ENCODE data around the gene ATP6V1A. TPM values are rescaled to one million over a fixed set of nuclear protein-coding genes. Genes with fewer than 3 reads are reported as not detected.

The ATP6V1A gene
- total RNA-seq (2021), result 73.4 and 80.4 TPM in 2 replicates
- long read RNA-seq, full-length matches to known transcripts, result 411 of 443 reads
- long read RNA-seq, partial matches to known transcripts, result 16 of 443 reads
- long read RNA-seq, other reads (novel, unspliced or antisense), result 16 of 443 reads

DNA sequence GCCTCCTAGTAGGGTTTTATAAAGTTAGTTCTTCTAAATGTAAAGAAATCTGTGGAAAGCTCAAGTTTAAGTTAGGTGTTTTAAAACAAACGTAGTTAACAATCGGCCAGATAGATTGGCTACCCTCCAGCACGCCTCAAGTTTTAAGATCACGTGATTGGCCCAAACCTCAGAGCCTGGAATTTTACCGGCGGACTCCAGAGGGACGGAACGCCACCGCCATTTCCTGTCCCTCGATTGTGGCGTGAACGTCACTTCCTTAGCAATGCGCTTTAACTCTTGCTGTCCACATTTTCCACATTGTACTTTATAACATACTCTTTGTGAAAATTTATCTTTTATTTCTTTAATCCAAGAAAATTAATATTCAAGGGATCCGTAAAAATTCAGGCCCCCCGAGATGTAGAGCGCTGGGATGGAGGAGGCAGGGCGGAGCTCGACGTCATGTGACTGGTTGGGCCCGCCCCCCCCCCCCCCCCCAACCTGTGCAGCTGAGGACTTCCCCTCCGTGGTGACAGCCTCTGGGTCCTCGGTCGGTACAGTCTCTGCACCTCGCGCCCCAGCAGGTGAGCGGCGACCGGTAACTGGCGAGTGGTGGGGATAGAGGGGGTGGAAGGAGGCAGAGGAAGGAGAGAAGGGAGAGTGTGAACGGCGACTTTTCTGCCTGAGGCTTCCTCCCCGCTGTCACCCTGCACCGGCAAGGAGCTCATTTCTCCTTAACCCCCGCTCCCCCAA lies at the start of gene ATP6V1A:
Gene ATP6V1A (plus strand): TSS at position 488 of the 735 bp plus-strand sequence. CDS start 31,719 bp downstream, outside the sequence.
- H2AFZ ChIP-seq (ENCODE audit: low read length), result peak within 1 kb of the TSS; percentile 9
- no peak within 1 kb of the TSS for H2AK5ac ChIP-seq (ENCODE audit: insufficient read length, low read length)
- Mint-ChIP-seq H3K27ac (peak within 1 kb of the TSS; percentile 100), H3K4me1 (peaks cover 35 to 47% of the 10 kb centered on the region in 2 experiments), H3K36me3 (ENCODE audit: insufficient read depth in 1 of 3, low read depth in 3 of 3) (peaks cover 0 to 10% (median 7%) of the 10 kb centered on the region in 3 experiments; a peak in 5 of 7 replicates), H3K27me3 (ENCODE audit: low read depth) (no peaks in the 10 kb centered on the region), H3K9me3 (peaks cover 0 to 2% of the 10 kb centered on the region in 2 experiments; a peak in 1 of 5 replicates), H3K4me3 (peak within 1 kb of the TSS; percentile 94 to 96)
- H3K4me1 ChIP-seq (ENCODE audit: insufficient read depth, low read length), result no peaks in the 10 kb centered on the region
- H2BK20ac ChIP-seq (ENCODE audit: low read depth, low read length, poor library complexity, severe bottlenecking), result no peak within 1 kb of the TSS
- H3K27me3 ChIP-seq (ENCODE audit: insufficient read depth, low read length), result no peaks in the 10 kb centered on the region
- TF ChIP-seq, protein P1, sequence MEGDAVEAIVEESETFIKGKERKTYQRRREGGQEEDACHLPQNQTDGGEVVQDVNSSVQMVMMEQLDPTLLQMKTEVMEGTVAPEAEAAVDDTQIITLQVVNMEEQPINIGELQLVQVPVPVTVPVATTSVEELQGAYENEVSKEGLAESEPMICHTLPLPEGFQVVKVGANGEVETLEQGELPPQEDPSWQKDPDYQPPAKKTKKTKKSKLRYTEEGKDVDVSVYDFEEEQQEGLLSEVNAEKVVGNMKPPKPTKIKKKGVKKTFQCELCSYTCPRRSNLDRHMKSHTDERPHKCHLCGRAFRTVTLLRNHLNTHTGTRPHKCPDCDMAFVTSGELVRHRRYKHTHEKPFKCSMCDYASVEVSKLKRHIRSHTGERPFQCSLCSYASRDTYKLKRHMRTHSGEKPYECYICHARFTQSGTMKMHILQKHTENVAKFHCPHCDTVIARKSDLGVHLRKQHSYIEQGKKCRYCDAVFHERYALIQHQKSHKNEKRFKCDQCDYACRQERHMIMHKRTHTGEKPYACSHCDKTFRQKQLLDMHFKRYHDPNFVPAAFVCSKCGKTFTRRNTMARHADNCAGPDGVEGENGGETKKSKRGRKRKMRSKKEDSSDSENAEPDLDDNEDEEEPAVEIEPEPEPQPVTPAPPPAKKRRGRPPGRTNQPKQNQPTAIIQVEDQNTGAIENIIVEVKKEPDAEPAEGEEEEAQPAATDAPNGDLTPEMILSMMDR (conservative IDR thresholded peaks at IDR 0.05), result no peak
- no CpG with 5 or more reads among the region's 34 CpGs for WGBS (ENCODE audit: extremely low coverage, insufficient read length, low lambda C conversion rate)
- H4K5ac ChIP-seq (ENCODE audit: insufficient read length, low read depth, low read length), result peak within 1 kb of the TSS; percentile 83
- peak within 1 kb of the TSS; percentile 56 for H2BK5ac ChIP-seq (ENCODE audit: insufficient read length, low read length)
- H4K91ac ChIP-seq (ENCODE audit: insufficient read length, low read depth, low read length), result no peak within 1 kb of the TSS
- H3K4ac ChIP-seq (ENCODE audit: low read depth, low read length), result peak within 1 kb of the TSS; percentile 20; the same call in 1 of the 2 replicates
- H3K4me2 ChIP-seq (ENCODE audit: insufficient read depth, insufficient read length, low read length), result peak within 1 kb of the TSS; percentile 70
- H2BK15ac ChIP-seq (ENCODE audit: low read depth, low read length), result no peak within 1 kb of the TSS
- H3K27ac ChIP-seq (ENCODE audit: insufficient read length, low read depth, low read length), result peak within 1 kb of the TSS; percentile 96
- peaks cover 34% of the 10 kb centered on the region; the same call in 1 of the 2 replicates for H3K79me2 ChIP-seq (ENCODE audit: insufficient read depth, low read length)
- H3K23ac ChIP-seq (ENCODE audit: insufficient read length, low read depth, low read length), result no peak within 1 kb of the TSS
- H3K79me1 ChIP-seq (ENCODE audit: insufficient read depth, low read depth, low read length, poor library complexity, severe bottlenecking), result no peaks in the 10 kb centered on the region
- H3K56ac ChIP-seq (ENCODE audit: insufficient read length, low read depth, low read length), result peak within 1 kb of the TSS; percentile 39
- H2BK12ac ChIP-seq (ENCODE audit: insufficient read length, low read depth, low read length), result peak within 1 kb of the TSS; percentile 58
- no peaks in the 10 kb centered on the region for H3K9me3 ChIP-seq (ENCODE audit: control insufficient read depth, low read depth, low read length)
- H3K18ac ChIP-seq (ENCODE audit: insufficient read length, low read depth, low read length), result peak within 1 kb of the TSS; percentile 98
- peaks cover 3% of the 10 kb centered on the region for H3K23me2 ChIP-seq (ENCODE audit: insufficient read length, low read depth, low read length, poor library complexity, severe bottlenecking)
- H4K8ac ChIP-seq (replicated peaks; ENCODE audit: insufficient read length, low read depth, low read length), result no peak within 1 kb of the TSS
- peak within 1 kb of the TSS; percentile 93 for H3T11ph ChIP-seq (ENCODE audit: low read length)
- H2BK120ac ChIP-seq (ENCODE audit: low read depth, low read length, poor library complexity, severe bottlenecking), result peak within 1 kb of the TSS; percentile 97
- peak; percentile 91 for DNase-seq
- no peaks in the 10 kb centered on the region for H4K20me1 ChIP-seq (ENCODE audit: control insufficient read depth, insufficient read depth, insufficient read length)
- H3K14ac ChIP-seq (ENCODE audit: insufficient read depth, low read length), result peak within 1 kb of the TSS; percentile 86
- H3K9ac ChIP-seq (ENCODE audit: extremely low read depth, insufficient read length, low read length), result peak within 1 kb of the TSS; percentile 95
